Activated gamma-delta T cell (primary cell): Measurements from ENCODE around the gene PNPT1.
A peak's percentile ranks its signal among the peaks of the same experiment; 100 is the strongest.
"Not testable (repeated sequence)": the region's sequence is repeated elsewhere in the genome, so short reads cannot be mapped to it uniquely, and the experiment has no call there.

Experiments used
- DNase-seq: peaks from one replicate; lab custom pipeline; 2025; lab: John Stamatoyannopoulos, UW
- total RNA-seq, 2 donors: gene quantifications; one replicate each; lab custom pipeline; 2026; lab: John Stamatoyannopoulos, UW

Gene PNPT1
- 50.8 to 54.4 reads per million in 2 donors for total RNA-seq

GRCh38 chr2:55693181-55694125 lies at the start of gene PNPT1:
PNPT1 (minus strand) TSS chr2:55693844; CDS start chr2:55693823, 21 bp downstream.
- DNase-seq, result peak; percentile 79

- DNase-seq, result no peak
Measured at GRCh38 chr2:55742996-55743395, 49.4 kb upstream of the PNPT1 start.

DNA sequence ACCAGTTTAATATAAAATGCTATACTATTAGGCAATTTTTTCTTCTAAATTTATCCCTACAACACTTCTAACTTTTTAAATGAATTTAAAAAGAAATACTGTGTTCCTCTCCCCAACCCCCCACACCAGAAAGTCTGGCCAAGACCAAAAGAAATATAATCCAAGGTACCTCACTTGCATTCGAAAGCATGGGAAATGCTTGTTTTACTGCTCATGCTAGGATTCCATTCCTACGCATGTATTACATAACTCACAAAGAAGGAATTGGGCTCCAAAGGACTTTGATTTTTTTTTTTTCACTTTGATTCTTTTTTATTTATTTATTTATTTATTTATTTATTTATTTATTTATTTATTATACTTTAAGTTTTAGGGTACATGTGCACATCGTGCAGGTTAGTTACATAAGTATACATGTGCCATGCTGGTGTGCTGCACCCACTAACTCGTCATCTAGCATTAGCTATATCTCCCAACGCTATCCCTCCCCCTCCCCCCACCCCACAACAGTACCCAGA lies 42.4 kb upstream of the PNPT1 start:
- not testable (repeated sequence) for DNase-seq

- DNase-seq, result no peak
Measured at GRCh38 chr2:55734726-55735125, 41.1 kb upstream of the PNPT1 start.

- DNase-seq, result no peak
Measured at GRCh38 chr2:55733335-55733734, 39.7 kb upstream of the PNPT1 start.

- no peak for DNase-seq
Measured at GRCh38 chr2:55732854-55733253, 39.2 kb upstream of the PNPT1 start.

- DNase-seq, result no peak
Measured at GRCh38 chr2:55729136-55729685, 35.6 kb upstream of the PNPT1 start.

DNA sequence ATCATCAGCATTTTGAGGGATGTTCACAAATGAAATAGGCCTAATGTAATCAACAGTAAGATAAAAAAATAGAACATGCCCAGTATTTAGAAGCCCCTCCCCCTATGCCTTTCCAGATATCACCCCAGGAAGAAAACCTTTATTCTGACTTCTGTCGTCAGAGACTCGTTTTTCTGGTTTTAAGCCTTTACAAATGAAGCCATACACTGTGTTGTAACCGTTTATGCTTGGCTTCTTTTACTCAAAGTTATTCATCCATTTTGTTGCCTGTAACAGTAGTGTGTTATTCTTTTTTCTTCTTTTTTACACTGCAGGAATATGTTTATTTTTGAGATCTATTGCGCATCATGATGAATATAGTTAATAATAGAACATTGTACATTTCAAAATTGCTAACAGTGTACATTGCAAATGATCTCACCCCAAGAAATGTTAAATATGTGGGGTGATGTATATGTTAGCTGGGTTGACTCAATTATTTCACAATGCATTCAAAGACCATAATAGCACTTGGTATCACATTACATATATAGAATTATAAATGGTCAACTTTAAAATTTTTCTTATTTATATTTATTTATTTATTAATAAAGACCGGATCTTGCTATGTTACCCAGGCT lies 28.1 kb upstream of the PNPT1 start:
- no peak for DNase-seq

- DNase-seq, result no peak
Measured at GRCh38 chr2:55720417-55720816, 26.8 kb upstream of the PNPT1 start.

GRCh38 chr2:55719852-55720251 lies 26.2 kb upstream of the PNPT1 start:
- no peak for DNase-seq

GRCh38 chr2:55718165-55719008 lies 24.7 kb upstream of the PNPT1 start:
- no peak for DNase-seq

DNA sequence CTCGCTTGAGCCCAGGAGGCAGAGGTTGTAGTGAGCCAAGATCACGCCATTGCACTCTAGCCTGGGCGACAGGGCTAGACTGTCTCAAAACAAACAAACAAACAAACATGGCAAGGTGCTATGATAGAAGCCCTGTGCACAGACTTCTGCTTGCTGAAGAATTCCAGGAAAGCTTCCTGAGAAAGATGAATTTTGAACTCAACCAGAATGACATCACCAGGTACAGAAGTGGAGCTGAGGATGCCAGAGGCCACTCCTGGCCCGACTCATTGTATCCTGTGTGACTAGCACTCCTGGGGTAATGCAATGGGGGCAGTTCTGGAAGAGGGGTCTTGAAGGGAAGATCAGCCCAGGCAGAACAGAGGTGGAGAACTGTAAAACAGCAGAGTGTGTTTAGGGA lies 22.0 kb upstream of the PNPT1 start:
- DNase-seq, result no peak

DNA sequence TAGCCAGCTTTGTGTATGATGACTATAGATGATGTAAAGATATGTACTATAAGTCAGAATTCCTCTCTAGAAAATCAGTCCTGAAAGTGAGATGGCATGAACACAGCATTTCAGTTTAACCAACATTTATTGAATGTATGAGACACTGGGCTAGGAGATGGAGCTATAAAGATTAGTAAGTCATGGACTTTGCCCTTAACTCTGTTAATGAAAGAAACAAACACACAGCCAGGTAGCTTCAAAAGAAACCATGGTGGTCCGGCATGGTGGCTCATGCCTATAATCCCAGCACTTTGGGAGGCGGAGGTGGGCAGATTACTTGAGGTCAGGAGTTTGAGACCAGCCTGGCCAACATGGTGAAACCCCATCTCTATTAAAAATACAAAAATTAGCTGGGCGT lies 21.5 kb upstream of the PNPT1 start:
- DNase-seq, result not testable (repeated sequence)

DNA sequence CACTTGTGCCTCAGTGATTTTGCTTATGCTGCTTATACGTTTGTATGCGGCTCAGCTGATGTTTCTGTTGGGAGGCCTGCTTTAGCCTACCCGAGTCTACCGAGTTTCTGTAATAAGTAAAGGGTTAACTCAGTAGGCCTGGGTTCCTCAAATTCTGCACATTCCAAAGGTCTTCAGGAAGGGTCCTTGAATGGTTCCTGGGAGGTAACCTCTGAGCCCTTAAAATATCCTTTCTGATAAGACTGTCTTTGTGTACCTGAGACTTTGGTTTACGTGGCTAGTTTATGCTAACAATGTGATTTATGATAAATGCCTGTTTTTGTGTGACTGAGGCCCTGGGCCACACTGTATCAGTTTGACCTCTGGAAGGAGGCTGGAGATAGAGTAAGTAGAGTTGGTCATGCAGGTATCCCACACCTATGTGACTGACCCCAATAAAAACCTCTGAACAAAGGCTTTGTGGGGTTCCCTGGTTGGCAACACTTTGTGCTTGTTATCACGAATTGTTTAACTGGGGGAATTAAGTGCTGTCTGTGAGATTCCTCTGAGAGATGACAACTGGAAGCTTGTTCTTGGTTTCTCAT lies 18.9 kb upstream of the PNPT1 start:
- DNase-seq, result no peak

- DNase-seq, result no peak
Measured at GRCh38 chr2:55710025-55710424, 16.4 kb upstream of the PNPT1 start.

DNA sequence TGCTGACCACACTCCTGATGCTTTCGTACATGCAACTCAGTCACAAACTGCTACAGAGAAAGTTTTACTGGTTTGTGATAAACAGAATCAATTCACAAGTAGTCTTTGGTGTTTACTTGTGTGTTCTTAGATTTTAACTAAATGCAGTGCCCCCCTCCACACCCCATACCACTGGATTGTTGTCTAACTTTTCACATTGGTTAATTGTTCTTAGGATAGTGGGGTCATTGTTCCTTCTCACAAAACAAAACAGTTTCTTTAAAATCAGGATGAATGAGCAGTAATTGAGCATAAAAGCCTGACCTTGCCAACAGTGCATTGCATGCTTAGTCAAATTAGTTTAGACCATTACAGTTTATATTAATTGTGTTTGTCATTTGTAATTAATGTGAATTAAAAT lies 14.1 kb upstream of the PNPT1 start:
- no peak for DNase-seq

GRCh38 chr2:55706258-55706657 lies 12.6 kb upstream of the PNPT1 start:
- not testable (repeated sequence) for DNase-seq

- DNase-seq, result no peak
Measured at GRCh38 chr2:55705027-55705653, 11.5 kb upstream of the PNPT1 start.

- DNase-seq, result no peak
Measured at GRCh38 chr2:55703350-55703749, 9.7 kb upstream of the PNPT1 start.

DNA sequence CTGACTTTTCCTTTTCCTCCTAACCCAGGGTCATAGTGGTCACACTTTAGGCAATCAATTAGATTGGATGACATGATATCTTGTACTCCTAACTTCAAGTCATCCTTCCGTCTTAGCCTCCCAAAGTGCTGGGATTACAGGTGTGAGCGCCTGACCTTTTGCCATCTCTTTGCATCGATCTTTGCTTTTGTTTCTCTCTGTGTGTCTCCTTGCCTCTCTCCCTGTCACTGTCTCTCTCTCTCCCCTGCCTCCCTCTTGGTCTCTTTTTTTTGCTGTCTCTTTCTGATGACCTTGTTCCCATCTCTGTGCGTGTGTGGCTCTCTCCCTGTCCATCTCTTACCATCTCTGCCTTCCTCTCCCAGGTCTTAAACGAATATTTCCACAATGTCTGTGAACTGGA lies 904 bp downstream of the PNPT1 start:
- not testable (repeated sequence) for DNase-seq

GRCh38 chr2:55672630-55673029 lies 21.0 kb downstream of the PNPT1 start:
- DNase-seq, result no peak
